Lower lobe of right lung (tissue), 2 donors: Measurements from ENCODE around the gene KANK4. TPM values are rescaled to one million over a fixed set of nuclear protein-coding genes. Genes with fewer than 3 reads are reported as not detected.

Experiments
- ATAC-seq, 2 donors: fragments of 200-7000 bp; cut with Tn5 transposase; one replicate each; pipeline ENCODE4 v1.9.1; 2020 to 2022; ENCODE audit warnings: mild to moderate bottlenecking in 2 of 2, moderate library complexity in 2 of 2
- DNase-seq: peaks from one replicate; pipeline ENCODE4 v3.0.0-alpha.2; 2020
- H3K27ac ChIP-seq: fragments of 200-600 bp; one replicate; pipeline ENCODE4 v1.8.0; 2022
- H3K27me3 ChIP-seq: fragments of 200-600 bp; one replicate; pipeline ENCODE4 v1.8.0; 2022; ENCODE audit warnings: low read depth
- H3K36me3 ChIP-seq: fragments of 200-600 bp; one replicate; pipeline ENCODE4 v1.8.0; 2022; ENCODE audit warnings: mild to moderate bottlenecking
- H3K4me1 ChIP-seq: fragments of 200-600 bp; one replicate; pipeline ENCODE4 v1.8.0; 2022
- H3K4me3 ChIP-seq: fragments of 200-600 bp; one replicate; pipeline ENCODE4 v1.8.0; 2022; ENCODE audit warnings: mild to moderate bottlenecking
- H3K9me3 ChIP-seq: fragments of 200-600 bp; one replicate; pipeline ENCODE4 v1.8.0; 2022
- intact Hi-C: fragments of 100-400 bp; cut with DNase I; formaldehyde crosslinking; loops from one replicate; pipeline ENCODE4 v1.11.0; 2022
- long read RNA-seq: library from polyadenylated mRNA; unstranded; transcript quantifications from one replicate; pipeline ENCODE4 v2.0.0, GENCODE V29; 2021
- total RNA-seq: library from RNA; stranded (reverse); fragmentation: NEBNext Ultra II Directional; extraction: Animal tissue kit (Norgen Biotek cat#: 25700); gene quantifications from one replicate; pipeline ENCODE4 v1.2.1, GENCODE V29; 2021
- TF ChIP-seq, protein P1 (sequence below): fragments of 200-600 bp; IDR thresholded peaks from one replicate; pipeline ENCODE4 v1.8.0; 2022; ENCODE audit warnings: antibody characterized with exemption, mild to moderate bottlenecking
- donor health status: DM: no; HTN: yes; CAD: no; lungs with severe emphysema.

Gene KANK4
- total RNA-seq, result 4.4 TPM
- long read RNA-seq, full-length matches to known transcripts, result 1 of 6 reads
- long read RNA-seq, partial matches to known transcripts, result 0 of 6 reads
- long read RNA-seq, other reads (novel, unspliced or antisense), result 5 of 6 reads

DNA sequence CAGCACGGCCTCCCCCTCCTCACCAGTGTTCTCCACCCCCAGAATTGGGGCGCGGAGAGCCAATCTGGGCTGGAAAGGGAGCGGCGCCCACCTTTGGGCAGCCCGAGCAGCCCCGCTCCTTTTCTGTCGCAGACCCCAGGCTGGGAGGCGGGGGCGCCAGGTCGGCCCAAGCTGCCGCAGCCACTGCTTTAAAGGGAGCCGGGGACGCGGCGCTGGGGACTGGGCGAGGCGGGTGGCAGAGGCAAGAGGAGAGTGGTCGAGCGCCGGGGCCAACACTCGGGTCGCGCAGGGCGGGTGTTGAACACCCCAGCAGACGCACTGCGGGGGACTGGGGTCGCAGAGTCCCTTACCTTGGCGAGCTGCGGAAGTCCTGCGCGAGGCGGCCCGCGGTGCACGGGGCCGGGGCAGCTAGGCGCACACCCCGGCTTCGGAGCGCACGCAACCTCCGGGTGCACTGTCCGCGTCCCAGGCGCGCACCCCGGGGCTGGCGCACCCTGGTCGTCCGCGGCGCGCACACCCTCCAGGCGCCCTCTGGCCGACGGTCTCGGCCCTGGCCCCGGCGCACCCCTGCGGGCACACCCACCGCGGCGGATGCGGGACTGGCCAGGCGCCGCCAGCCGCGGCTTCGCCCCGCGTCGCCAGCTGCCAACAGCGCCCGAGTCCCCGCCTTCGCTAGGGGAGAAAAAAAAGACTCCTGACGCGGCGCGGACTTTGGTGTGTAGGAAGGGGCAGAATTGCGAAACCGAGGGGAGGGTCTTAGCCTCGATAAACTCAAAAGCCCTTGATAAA, at the start of gene KANK4:
KANK4 (minus strand) TSS at position 679 of the 789 bp plus-strand sequence. CDS start 37,870 bp downstream, outside the sequence.
- Histone ChIP-seq H3K27me3 (peaks cover 33% of the 10 kb centered on the region), H3K9me3 (no peaks in the 10 kb centered on the region), H3K4me1 (peaks cover 8% of the 10 kb centered on the region), H3K4me3 (peak within 1 kb of the TSS; percentile 55), H3K36me3 (no peaks in the 10 kb centered on the region), H3K27ac (peak within 1 kb of the TSS; percentile 36)
- DNase-seq (no peak), ATAC-seq (peak; percentile 73 to 84)
- TF ChIP-seq, protein P1, sequence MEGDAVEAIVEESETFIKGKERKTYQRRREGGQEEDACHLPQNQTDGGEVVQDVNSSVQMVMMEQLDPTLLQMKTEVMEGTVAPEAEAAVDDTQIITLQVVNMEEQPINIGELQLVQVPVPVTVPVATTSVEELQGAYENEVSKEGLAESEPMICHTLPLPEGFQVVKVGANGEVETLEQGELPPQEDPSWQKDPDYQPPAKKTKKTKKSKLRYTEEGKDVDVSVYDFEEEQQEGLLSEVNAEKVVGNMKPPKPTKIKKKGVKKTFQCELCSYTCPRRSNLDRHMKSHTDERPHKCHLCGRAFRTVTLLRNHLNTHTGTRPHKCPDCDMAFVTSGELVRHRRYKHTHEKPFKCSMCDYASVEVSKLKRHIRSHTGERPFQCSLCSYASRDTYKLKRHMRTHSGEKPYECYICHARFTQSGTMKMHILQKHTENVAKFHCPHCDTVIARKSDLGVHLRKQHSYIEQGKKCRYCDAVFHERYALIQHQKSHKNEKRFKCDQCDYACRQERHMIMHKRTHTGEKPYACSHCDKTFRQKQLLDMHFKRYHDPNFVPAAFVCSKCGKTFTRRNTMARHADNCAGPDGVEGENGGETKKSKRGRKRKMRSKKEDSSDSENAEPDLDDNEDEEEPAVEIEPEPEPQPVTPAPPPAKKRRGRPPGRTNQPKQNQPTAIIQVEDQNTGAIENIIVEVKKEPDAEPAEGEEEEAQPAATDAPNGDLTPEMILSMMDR, result no peak
- intact Hi-C loops, result no loop called here

DNA sequence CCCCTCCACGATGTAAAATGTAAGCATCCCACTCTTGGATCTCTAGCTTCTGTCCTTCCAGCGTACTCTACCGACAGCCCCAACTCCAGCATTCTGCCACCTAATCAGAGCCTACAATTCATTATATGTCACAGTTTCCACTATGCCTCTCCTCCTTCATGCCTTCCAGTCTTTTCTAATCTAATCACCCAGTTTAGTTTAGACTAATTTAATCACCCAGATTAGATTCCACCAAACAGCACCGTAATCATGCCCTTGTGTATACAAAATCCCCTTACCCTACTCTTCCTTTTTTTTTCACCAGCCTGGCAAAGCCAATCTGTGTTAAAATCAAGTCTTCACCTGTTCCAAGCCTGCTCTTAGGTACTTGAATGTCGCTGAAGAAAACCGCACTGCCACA, 49.8 kb upstream of the KANK4 start:
- H3K9me3 ChIP-seq, result no peaks in the 10 kb centered on the region
- TF ChIP-seq, protein P1, result no peak
- ATAC-seq, result no peak
- no peak overlapping the region for H3K27ac ChIP-seq
- no peak for DNase-seq
- H3K4me1 ChIP-seq, result no peaks in the 10 kb centered on the region
- no peak overlapping the region for H3K4me3 ChIP-seq
- no peaks in the 10 kb centered on the region for H3K36me3 ChIP-seq
- H3K27me3 ChIP-seq, result no peaks in the 10 kb centered on the region
- intact Hi-C loops, result no loop called here

DNA sequence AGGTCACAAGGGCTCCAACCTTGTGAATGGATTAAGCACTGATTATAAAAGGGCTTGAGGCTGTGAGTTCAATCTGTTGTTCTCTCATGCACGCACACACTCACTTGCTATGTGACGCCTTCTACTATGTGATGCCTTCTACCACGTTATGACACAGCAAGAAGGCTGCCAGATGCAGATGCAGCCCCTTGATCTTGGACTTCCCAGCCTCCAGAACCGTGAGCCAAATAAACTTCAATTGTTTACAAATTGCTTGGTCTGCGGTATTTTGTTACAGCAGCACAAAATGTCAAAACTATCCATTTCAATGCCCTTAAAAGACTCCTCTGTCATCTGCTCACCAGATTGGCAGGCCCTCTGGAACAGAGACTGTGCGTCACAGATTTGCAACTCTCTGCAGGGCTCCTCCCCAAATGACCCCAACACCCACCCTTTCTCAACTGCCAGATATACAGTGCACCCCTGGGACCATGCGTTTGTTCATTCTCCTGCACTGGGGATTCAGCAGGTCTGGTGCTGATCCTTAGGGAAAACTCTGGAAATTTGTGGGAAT, 47.8 kb upstream of the KANK4 start:
- H3K9me3 ChIP-seq, result no peaks in the 10 kb centered on the region
- DNase-seq (no peak), ATAC-seq (no peak)
- TF ChIP-seq, protein P1, result no peak
- no peaks in the 10 kb centered on the region for H3K36me3 ChIP-seq
- no peaks in the 10 kb centered on the region for H3K27me3 ChIP-seq
- H3K27ac ChIP-seq, result no peak overlapping the region
- intact Hi-C loops, result no loop called here
- no peaks in the 10 kb centered on the region for H3K4me1 ChIP-seq
- H3K4me3 ChIP-seq, result no peak overlapping the region

DNA sequence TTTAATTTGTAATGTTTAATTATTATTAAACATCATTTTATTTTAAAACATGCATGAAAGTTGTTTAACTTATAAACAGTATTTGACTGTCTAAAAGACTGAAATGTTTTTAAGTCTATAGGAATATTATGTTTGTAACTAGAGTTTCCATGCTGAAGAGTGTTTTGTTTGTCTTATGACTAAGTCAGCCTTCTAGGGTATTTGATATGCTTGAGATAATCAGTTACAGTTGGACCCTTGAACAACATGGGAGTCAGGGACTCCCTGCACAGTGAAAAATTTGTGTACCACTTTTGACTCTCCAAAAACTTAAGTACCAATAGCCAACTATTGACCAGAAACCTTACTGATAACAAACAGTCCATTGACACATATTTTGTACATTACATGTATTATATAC, 45.5 kb upstream of the KANK4 start:
- ATAC-seq (peak in 1 of 2 donors; percentile 73), DNase-seq (no peak)
- Histone ChIP-seq H3K9me3 (no peaks in the 10 kb centered on the region), H3K4me3 (no peak overlapping the region), H3K27ac (no peak overlapping the region), H3K27me3 (no peaks in the 10 kb centered on the region), H3K36me3 (no peaks in the 10 kb centered on the region), H3K4me1 (no peaks in the 10 kb centered on the region)
- intact Hi-C loops, result no loop called here
- TF ChIP-seq, protein P1, result no peak

DNA sequence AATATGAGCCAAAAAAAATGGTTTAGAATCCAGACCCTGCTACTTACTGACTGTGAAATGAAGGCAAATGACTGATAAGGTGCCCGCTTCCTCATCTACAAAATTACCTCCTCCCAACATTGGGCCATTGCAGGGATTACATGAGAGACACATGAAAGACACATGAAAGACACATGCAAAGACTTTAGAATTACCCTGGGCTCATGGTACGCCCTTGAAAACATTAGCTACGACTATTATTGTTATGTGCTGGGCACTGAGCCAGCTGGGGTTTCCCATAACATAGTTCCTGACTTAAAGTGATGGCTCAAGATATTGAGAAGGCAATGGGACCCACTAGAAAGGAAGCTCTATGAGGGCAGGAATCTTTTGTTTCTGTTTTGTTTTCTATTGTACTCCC, 43.7 kb upstream of the KANK4 start:
- intact Hi-C loops, result no loop called here
- ATAC-seq (no peak), DNase-seq (no peak)

More for the DNA sequence above, 43.7 kb upstream of the KANK4 start:
- Histone ChIP-seq H3K36me3 (no peaks in the 10 kb centered on the region), H3K27me3 (no peaks in the 10 kb centered on the region), H3K9me3 (no peaks in the 10 kb centered on the region), H3K4me1 (no peaks in the 10 kb centered on the region), H3K4me3 (no peak overlapping the region), H3K27ac (no peak overlapping the region)
- TF ChIP-seq, protein P1, result no peak
